ENCODE results near the gene PCDHB10.
"Not testable (repeated sequence)": the region's sequence is repeated elsewhere in the genome, so short reads cannot be mapped to it uniquely, and the experiment has no call there.

Gene PCDHB10

GRCh38 chr5:141199359-141200235, 7.4 kb downstream of the PCDHB10 start, which contains the start of gene PCDHB11:
TSS of gene PCDHB11 (plus strand) at chr5:141199627. CDS start at chr5:141199775, 148 bp downstream.
- H3K9me3 Mint-ChIP-seq: peaks cover 22% of the 10 kb centered on the region
- H3K27me3 Mint-ChIP-seq: peaks cover 55% of the 10 kb centered on the region
- H3K27ac Mint-ChIP-seq (ENCODE audit: low read depth): no peak within 1 kb of the TSS

GRCh38 chr5:141201126-141201525, 9.0 kb downstream of the PCDHB10 start:
- H3K4me1 Mint-ChIP-seq; H3K36me3 Mint-ChIP-seq (ENCODE audit: insufficient read depth); H3K4me3 Mint-ChIP-seq; DNase-seq (ENCODE audit: low spot score in 2 of 2); H3K27ac Mint-ChIP-seq (ENCODE audit: low read depth); ATAC-seq (replicated peaks; ENCODE audit: extremely low read depth, poor library complexity, severe bottlenecking): not testable (repeated sequence)
- peaks cover 71% of the 10 kb centered on the region for H3K27me3 Mint-ChIP-seq
- peaks cover 22% of the 10 kb centered on the region for H3K9me3 Mint-ChIP-seq

More at GRCh38 chr5:141199359-141200235, 7.4 kb downstream of the PCDHB10 start, which contains the start of gene PCDHB11:
- no peak within 1 kb of the TSS for H3K4me3 Mint-ChIP-seq
- no peaks in the 10 kb centered on the region for H3K4me1 Mint-ChIP-seq
- DNase-seq (ENCODE audit: low spot score in 2 of 2) (no peak), ATAC-seq (replicated peaks; ENCODE audit: extremely low read depth, poor library complexity, severe bottlenecking) (no peak)
- H3K36me3 Mint-ChIP-seq (ENCODE audit: insufficient read depth): no peaks in the 10 kb centered on the region

DNA sequence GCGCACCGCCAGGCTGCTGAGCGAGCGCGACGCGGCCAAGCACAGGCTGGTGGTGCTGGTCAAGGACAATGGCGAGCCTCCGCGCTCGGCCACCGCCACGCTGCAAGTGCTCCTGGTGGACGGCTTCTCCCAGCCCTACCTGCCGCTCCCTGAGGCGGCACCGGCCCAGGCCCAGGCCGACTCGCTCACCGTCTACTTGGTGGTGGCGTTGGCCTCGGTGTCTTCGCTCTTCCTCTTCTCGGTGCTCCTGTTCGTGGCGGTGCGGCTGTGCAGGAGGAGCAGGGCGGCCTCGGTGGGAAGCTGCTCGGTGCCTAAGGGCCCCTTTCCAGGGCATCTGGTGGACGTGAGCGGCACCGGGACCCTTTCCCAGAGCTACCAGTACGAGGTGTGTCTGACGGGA, 9.5 kb downstream of the PCDHB10 start:
- not testable (repeated sequence) for H3K4me3 Mint-ChIP-seq; H3K36me3 Mint-ChIP-seq (ENCODE audit: insufficient read depth); H3K27ac Mint-ChIP-seq (ENCODE audit: low read depth); ATAC-seq (replicated peaks; ENCODE audit: extremely low read depth, poor library complexity, severe bottlenecking); H3K4me1 Mint-ChIP-seq; DNase-seq (ENCODE audit: low spot score in 2 of 2)
- Mint-ChIP-seq H3K9me3 (peaks cover 17% of the 10 kb centered on the region), H3K27me3 (peaks cover 71% of the 10 kb centered on the region)

- Mint-ChIP-seq H3K27me3 (peaks cover 89% of the 10 kb centered on the region), H3K27ac (ENCODE audit: low read depth) (no peak within 1 kb of the TSS), H3K4me3 (no peak within 1 kb of the TSS), H3K4me1 (no peaks in the 10 kb centered on the region), H3K36me3 (ENCODE audit: insufficient read depth) (no peaks in the 10 kb centered on the region), H3K9me3 (no peaks in the 10 kb centered on the region)
- DNase-seq (ENCODE audit: low spot score in 2 of 2) (no peak), ATAC-seq (replicated peaks; ENCODE audit: extremely low read depth, poor library complexity, severe bottlenecking) (no peak)
Measured at GRCh38 chr5:141208478-141208877, 16.3 kb downstream of the PCDHB10 start, which contains the start of gene PCDHB12. TSS of gene PCDHB12 (plus strand) at chr5:141208719. CDS start at chr5:141208908, 189 bp downstream.

GRCh38 chr5:141210281-141210680, 18.1 kb downstream of the PCDHB10 start:
- not testable (repeated sequence) for H3K9me3 Mint-ChIP-seq; H3K4me1 Mint-ChIP-seq; H3K4me3 Mint-ChIP-seq; ATAC-seq (replicated peaks; ENCODE audit: extremely low read depth, poor library complexity, severe bottlenecking); H3K27ac Mint-ChIP-seq (ENCODE audit: low read depth); H3K36me3 Mint-ChIP-seq (ENCODE audit: insufficient read depth); DNase-seq (ENCODE audit: low spot score in 2 of 2)
- peaks cover 80% of the 10 kb centered on the region for H3K27me3 Mint-ChIP-seq

DNA sequence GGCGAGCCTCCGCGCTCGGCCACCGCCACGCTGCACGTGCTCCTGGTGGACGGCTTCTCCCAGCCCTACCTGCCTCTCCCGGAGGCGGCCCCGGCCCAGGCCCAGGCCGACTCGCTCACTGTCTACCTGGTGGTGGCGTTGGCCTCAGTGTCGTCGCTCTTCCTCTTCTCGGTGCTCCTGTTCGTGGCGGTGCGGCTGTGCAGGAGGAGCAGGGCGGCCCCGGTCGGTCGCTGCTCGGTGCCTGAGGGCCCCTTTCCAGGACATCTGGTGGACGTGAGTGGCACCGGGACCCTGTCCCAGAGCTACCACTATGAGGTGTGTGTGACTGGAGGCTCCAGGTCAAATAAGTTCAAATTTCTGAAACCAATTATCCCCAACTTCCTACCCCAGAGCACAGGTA, 18.7 kb downstream of the PCDHB10 start:
- H3K9me3 Mint-ChIP-seq; H3K36me3 Mint-ChIP-seq (ENCODE audit: insufficient read depth); H3K4me3 Mint-ChIP-seq; H3K4me1 Mint-ChIP-seq; ATAC-seq (replicated peaks; ENCODE audit: extremely low read depth, poor library complexity, severe bottlenecking); DNase-seq (ENCODE audit: low spot score in 2 of 2); H3K27ac Mint-ChIP-seq (ENCODE audit: low read depth): not testable (repeated sequence)
- H3K27me3 Mint-ChIP-seq: peaks cover 74% of the 10 kb centered on the region

- H3K27ac Mint-ChIP-seq (ENCODE audit: low read depth): peak within 1 kb of the TSS; percentile 35
- peaks cover 45% of the 10 kb centered on the region for H3K27me3 Mint-ChIP-seq
- H3K4me1 Mint-ChIP-seq; H3K36me3 Mint-ChIP-seq (ENCODE audit: insufficient read depth); H3K9me3 Mint-ChIP-seq; ATAC-seq (replicated peaks; ENCODE audit: extremely low read depth, poor library complexity, severe bottlenecking); DNase-seq (ENCODE audit: low spot score in 2 of 2): not testable (repeated sequence)
- peak within 1 kb of the TSS; percentile 52 for H3K4me3 Mint-ChIP-seq
Measured at GRCh38 chr5:141213656-141214339, 21.6 kb downstream of the PCDHB10 start, which contains the start of gene PCDHB13. TSS of gene PCDHB13 (plus strand) at chr5:141213919. CDS start at chr5:141214124, 205 bp downstream.

DNA sequence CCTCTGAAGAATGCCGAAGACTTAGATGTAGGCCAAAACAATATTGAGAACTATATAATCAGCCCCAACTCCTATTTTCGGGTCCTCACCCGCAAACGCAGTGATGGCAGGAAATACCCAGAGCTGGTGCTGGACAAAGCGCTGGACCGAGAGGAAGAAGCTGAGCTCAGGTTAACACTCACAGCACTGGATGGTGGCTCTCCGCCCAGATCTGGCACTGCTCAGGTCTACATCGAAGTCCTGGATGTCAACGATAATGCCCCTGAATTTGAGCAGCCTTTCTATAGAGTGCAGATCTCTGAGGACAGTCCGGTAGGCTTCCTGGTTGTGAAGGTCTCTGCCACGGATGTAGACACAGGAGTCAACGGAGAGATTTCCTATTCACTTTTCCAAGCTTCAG, 22.4 kb downstream of the PCDHB10 start:
- not testable (repeated sequence) for H3K36me3 Mint-ChIP-seq (ENCODE audit: insufficient read depth); ATAC-seq (replicated peaks; ENCODE audit: extremely low read depth, poor library complexity, severe bottlenecking)

GRCh38 chr5:141215504-141215903, 23.4 kb downstream of the PCDHB10 start:
- peaks cover 44% of the 10 kb centered on the region for H3K27me3 Mint-ChIP-seq
- H3K27ac Mint-ChIP-seq (ENCODE audit: low read depth); H3K36me3 Mint-ChIP-seq (ENCODE audit: insufficient read depth); H3K4me3 Mint-ChIP-seq; H3K9me3 Mint-ChIP-seq; DNase-seq (ENCODE audit: low spot score in 2 of 2); H3K4me1 Mint-ChIP-seq; ATAC-seq (replicated peaks; ENCODE audit: extremely low read depth, poor library complexity, severe bottlenecking): not testable (repeated sequence)

More for the DNA sequence above, 22.4 kb downstream of the PCDHB10 start:
- DNase-seq (ENCODE audit: low spot score in 2 of 2); H3K27ac Mint-ChIP-seq (ENCODE audit: low read depth); H3K9me3 Mint-ChIP-seq; H3K4me1 Mint-ChIP-seq; H3K4me3 Mint-ChIP-seq: not testable (repeated sequence)
- peaks cover 41% of the 10 kb centered on the region for H3K27me3 Mint-ChIP-seq

DNA sequence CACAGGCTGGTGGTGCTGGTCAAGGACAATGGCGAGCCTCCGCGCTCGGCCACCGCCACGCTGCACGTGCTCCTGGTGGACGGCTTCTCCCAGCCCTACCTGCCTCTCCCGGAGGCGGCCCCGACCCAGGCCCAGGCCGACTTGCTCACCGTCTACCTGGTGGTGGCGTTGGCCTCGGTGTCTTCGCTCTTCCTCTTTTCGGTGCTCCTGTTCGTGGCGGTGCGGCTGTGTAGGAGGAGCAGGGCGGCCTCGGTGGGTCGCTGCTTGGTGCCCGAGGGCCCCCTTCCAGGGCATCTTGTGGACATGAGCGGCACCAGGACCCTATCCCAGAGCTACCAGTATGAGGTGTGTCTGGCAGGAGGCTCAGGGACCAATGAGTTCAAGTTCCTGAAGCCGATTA, 23.9 kb downstream of the PCDHB10 start:
- H3K4me3 Mint-ChIP-seq; H3K36me3 Mint-ChIP-seq (ENCODE audit: insufficient read depth); H3K9me3 Mint-ChIP-seq; DNase-seq (ENCODE audit: low spot score in 2 of 2); H3K4me1 Mint-ChIP-seq; H3K27ac Mint-ChIP-seq (ENCODE audit: low read depth); ATAC-seq (replicated peaks; ENCODE audit: extremely low read depth, poor library complexity, severe bottlenecking): not testable (repeated sequence)
- H3K27me3 Mint-ChIP-seq: peaks cover 45% of the 10 kb centered on the region

DNA sequence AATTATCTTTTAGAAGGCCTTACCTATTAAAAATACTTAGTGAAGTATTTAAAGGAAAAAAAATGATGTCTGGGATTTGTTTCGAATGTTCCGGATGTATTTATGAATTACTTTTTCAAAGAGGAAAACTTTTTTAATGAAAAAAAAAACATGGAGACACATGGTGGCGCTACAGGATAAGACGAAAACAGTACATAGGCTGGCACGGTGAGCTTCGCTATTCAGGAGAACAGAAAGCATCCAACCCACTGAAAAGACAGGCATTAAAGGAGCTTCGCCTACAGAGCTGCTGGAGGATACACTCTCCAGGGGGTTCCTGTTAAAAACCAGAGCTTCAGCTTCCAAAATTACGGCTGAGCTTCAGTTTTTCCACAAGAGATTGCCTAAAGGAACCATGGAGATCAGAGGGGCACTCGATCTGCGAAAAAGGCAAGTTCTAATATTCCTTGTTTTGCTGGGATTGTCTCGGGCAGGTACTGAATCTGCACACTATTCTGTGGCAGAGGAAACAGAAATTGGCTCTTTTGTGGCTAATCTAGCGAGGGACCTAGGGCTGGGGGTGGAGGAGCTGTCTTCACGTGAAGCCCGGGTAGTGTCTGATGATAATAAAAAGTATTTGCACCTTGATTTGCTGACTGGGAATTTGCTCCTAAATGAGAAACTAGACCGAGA, 31.1 kb downstream of the PCDHB10 start, which contains the start of gene PCDHB14:
TSS of gene PCDHB14 (plus strand) at position 232 of the 672 bp plus-strand sequence. CDS start at position 395, 163 bp downstream.
- Mint-ChIP-seq H3K36me3 (ENCODE audit: insufficient read depth) (no peaks in the 10 kb centered on the region), H3K4me1 (no peaks in the 10 kb centered on the region), H3K27me3 (peaks cover 44% of the 10 kb centered on the region), H3K4me3 (no peak within 1 kb of the TSS), H3K9me3 (peaks cover 3% of the 10 kb centered on the region), H3K27ac (ENCODE audit: low read depth) (no peak within 1 kb of the TSS)
- DNase-seq (ENCODE audit: low spot score in 2 of 2) (no peak), ATAC-seq (replicated peaks; ENCODE audit: extremely low read depth, poor library complexity, severe bottlenecking) (no peak)

- ATAC-seq (replicated peaks; ENCODE audit: extremely low read depth, poor library complexity, severe bottlenecking); H3K27ac Mint-ChIP-seq (ENCODE audit: low read depth); DNase-seq (ENCODE audit: low spot score in 2 of 2); H3K9me3 Mint-ChIP-seq; H3K4me1 Mint-ChIP-seq; H3K4me3 Mint-ChIP-seq; H3K36me3 Mint-ChIP-seq (ENCODE audit: insufficient read depth): not testable (repeated sequence)
- peaks cover 45% of the 10 kb centered on the region for H3K27me3 Mint-ChIP-seq
Measured at GRCh38 chr5:141224844-141225243, 32.7 kb downstream of the PCDHB10 start.

Measured in central memory CD8-positive, alpha-beta T cell (primary cell).